ENCODE data around the gene NREP. TPM values are rescaled to one million over a fixed set of nuclear protein-coding genes. Genes with fewer than 3 reads are reported as not detected.
"Not testable (repeated sequence)": the region's sequence is repeated elsewhere in the genome, so short reads cannot be mapped to it uniquely, and the experiment has no call there.

Gene NREP
- total and polyA plus RNA-seq, 10 of the 15 experiments (the other 5 are each of a cell fraction or from before 2014, with no cell fraction given), result 20.6 to 117 (median 32.2) TPM

DNA sequence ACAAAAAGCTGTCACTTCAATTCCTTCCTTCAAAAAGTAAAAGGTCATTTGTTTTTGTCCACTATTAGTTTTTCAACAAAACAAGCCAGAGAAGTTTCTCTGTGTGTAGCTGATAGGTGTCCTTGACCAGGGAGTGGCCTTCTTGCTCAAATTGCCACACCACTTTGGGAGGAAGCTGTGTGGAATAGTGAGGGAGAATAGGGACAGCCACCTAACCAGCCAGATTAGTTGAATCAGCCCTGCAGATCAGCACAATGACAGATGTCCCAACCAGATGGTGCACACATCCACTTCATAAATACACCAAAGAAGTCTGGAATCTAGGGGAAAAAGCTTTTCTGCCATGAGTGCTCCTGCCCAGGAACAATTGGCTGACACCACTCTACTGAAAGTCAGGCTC is 37.2 kb downstream of the NREP start:
- Histone ChIP-seq H3K36me3 (ENCODE audit: control insufficient read depth in 2 of 2, insufficient read depth in 2 of 2, low read length in 1 of 2) (no peaks in the 10 kb centered on the region), H3K9ac (ENCODE audit: control insufficient read depth, insufficient read depth, low read length) (no peak overlapping the region), H3K79me2 (ENCODE audit: control insufficient read depth, insufficient read depth, low read length) (no peaks in the 10 kb centered on the region), H2AFZ (ENCODE audit: control insufficient read depth, low read depth, low read length) (no peak overlapping the region), H3K4me2 (ENCODE audit: control insufficient read depth, insufficient read depth) (no peak overlapping the region), H3K9me3 (replicated peaks; ENCODE audit: control insufficient read depth, insufficient read depth, low read length) (no peaks in the 10 kb centered on the region), H3K27ac (ENCODE audit: control insufficient read depth, insufficient read depth) (no peak overlapping the region), H3K27me3 (replicated peaks in 1 of 2; ENCODE audit: control insufficient read depth in 2 of 2, insufficient read depth in 2 of 2, low read length in 1 of 2) (no peaks in the 10 kb centered on the region), H4K20me1 (ENCODE audit: control insufficient read depth, insufficient read depth) (no peaks in the 10 kb centered on the region), H3K4me3 (no peak overlapping the region), H3K4me1 (ENCODE audit: control insufficient read depth, insufficient read depth, low read length) (no peaks in the 10 kb centered on the region)
- no TSS peak for BruUV-seq (replicated peaks)
- in situ Hi-C loops (cut with MboI) (no loop called here), intact Hi-C loops (cut with micrococcal nuclease; ENCODE audit: unreplicated experiment) (no loop called here)
- FAIRE-seq (no peak), DNase-seq (ENCODE audit: low read depth, low spot score) (no peak), ATAC-seq (no peak)
- ChIA-PET SMC1A (ENCODE audit: uncharacterized antibody, unreplicated experiment) (no interaction called here), POLR2A (interaction anchor here (0.6 kb wide), 1 partner anchor 646 kb away, joined by 3 read pairs; no protein-coding TSS in a partner anchor), CTCF (interaction anchor here (0.7 kb wide), 2 partner anchors 29 to 131 kb away, joined by 3 read pairs; no protein-coding TSS in a partner anchor), RAD21 (ENCODE audit: unreplicated experiment) (no interaction called here)
- TF ChIP-seq ETV6 (conservative IDR thresholded peaks at IDR 0.05 in 1 of 2, IDR thresholded peaks at IDR 0.05 in 1 of 2; ENCODE audit: borderline replicate concordance in 1 of 2, low read depth in 1 of 2), result no peak
- no peak for TF ChIP-seq TCF7 (IDR thresholded peaks at IDR 0.05; ENCODE audit: borderline replicate concordance)

DNA sequence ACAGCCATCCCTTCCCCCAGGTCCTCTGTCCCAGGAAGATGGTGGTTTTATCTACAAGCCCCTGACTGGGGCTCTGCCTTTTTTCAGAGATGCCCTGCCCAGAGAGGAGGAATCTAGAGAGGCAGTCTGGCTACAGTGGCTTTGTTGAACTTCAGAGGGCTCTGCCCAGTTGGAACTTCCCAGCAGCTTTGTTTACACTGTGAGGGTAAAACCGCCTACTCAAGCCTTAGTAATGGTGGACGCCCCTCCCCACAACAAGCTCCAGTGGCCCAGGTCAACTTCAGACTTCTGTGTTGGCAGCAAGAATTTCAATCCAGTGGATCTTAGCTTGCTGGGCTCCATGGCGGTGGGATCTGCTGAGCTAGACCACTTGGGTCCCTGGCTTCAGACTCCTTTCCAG is 40.2 kb downstream of the NREP start:
- H3K79me2 ChIP-seq (ENCODE audit: control insufficient read depth, insufficient read depth, low read length); POLR2A ChIA-PET; DNase-seq (ENCODE audit: low read depth, low spot score); H2AFZ ChIP-seq (ENCODE audit: control insufficient read depth, low read depth, low read length); RAD21 ChIA-PET (ENCODE audit: unreplicated experiment); in situ Hi-C loops (cut with MboI); H3K36me3 ChIP-seq (ENCODE audit: control insufficient read depth in 2 of 2, insufficient read depth in 2 of 2, low read length in 1 of 2); H3K4me3 ChIP-seq; H3K4me1 ChIP-seq (ENCODE audit: control insufficient read depth, insufficient read depth, low read length); H3K4me2 ChIP-seq (ENCODE audit: control insufficient read depth, insufficient read depth); H3K9me3 ChIP-seq (replicated peaks; ENCODE audit: control insufficient read depth, insufficient read depth, low read length); H3K27me3 ChIP-seq (replicated peaks in 1 of 2; ENCODE audit: control insufficient read depth in 2 of 2, insufficient read depth in 2 of 2, low read length in 1 of 2); BruUV-seq (replicated peaks); H4K20me1 ChIP-seq (ENCODE audit: control insufficient read depth, insufficient read depth); ATAC-seq; H3K27ac ChIP-seq (ENCODE audit: control insufficient read depth, insufficient read depth); intact Hi-C loops (cut with micrococcal nuclease; ENCODE audit: unreplicated experiment); H3K9ac ChIP-seq (ENCODE audit: control insufficient read depth, insufficient read depth, low read length); FAIRE-seq: not testable (repeated sequence)
- ChIA-PET CTCF (interaction anchor here (1.0 kb wide), 1 partner anchor 15 kb away, joined by 3 read pairs; no protein-coding TSS in a partner anchor), SMC1A (ENCODE audit: uncharacterized antibody, unreplicated experiment) (interaction anchor here (2.4 kb wide), 1 partner anchor 19 kb away, joined by 8 read pairs; no protein-coding TSS in a partner anchor)
- 45% methylated on average over 3 of the region's 3 CpGs for WGBS (ENCODE audit: insufficient coverage, insufficient replicate concordance, low lambda C conversion rate, missing lambda C conversion rate)

All from GM12878 (cell line).